Eye (tissue), 1 donor: ENCODE measurements around the gene EDNRA.
A peak's percentile ranks its signal among the peaks of the same experiment; 100 is the strongest.
"Not testable (repeated sequence)": the region's sequence is repeated elsewhere in the genome, so short reads cannot be mapped to it uniquely, and the experiment has no call there.

ENCODE experiments used
- DNase-seq: peaks from one replicate; pipeline ENCODE4 v3.0.0-alpha.2; 2015

Gene EDNRA

GRCh38 chr4:147480891-147481576 lies at the start of gene EDNRA:
TSS of gene EDNRA (plus strand) at chr4:147481097. CDS start at chr4:147485682, 4,585 bp downstream.
- DNase-seq, result peak; percentile 79

GRCh38 chr4:147434370-147434769 lies 46.5 kb upstream of the EDNRA start:
- DNase-seq, result not testable (repeated sequence)

GRCh38 chr4:147440442-147440841 lies 40.5 kb upstream of the EDNRA start:
- DNase-seq, result peak; percentile 26

- no peak for DNase-seq
These were observed 33.1 kb upstream of the EDNRA start for GRCh38 chr4:147447786-147448185.

GRCh38 chr4:147453561-147454141 lies 27.2 kb upstream of the EDNRA start:
- peak; percentile 27 for DNase-seq

- no peak for DNase-seq
These were observed 24.2 kb upstream of the EDNRA start for GRCh38 chr4:147456706-147457105.

- DNase-seq, result no peak
These were observed 19.7 kb upstream of the EDNRA start for GRCh38 chr4:147461161-147461560.

GRCh38 chr4:147463065-147463464 lies 17.8 kb upstream of the EDNRA start:
- no peak for DNase-seq

GRCh38 chr4:147465461-147465860 lies 15.4 kb upstream of the EDNRA start:
- DNase-seq, result no peak

- DNase-seq, result no peak
These were observed 3.5 kb upstream of the EDNRA start for GRCh38 chr4:147477439-147477838.

GRCh38 chr4:147479376-147479775 lies 1.5 kb upstream of the EDNRA start:
- peak; percentile 29 for DNase-seq

- DNase-seq, result peak; percentile 59
These were observed 1.1 kb upstream of the EDNRA start for GRCh38 chr4:147479786-147480185.

- DNase-seq, result no peak
These were observed 401 bp upstream of the EDNRA start for GRCh38 chr4:147480502-147480890.

- peak; percentile 65 for DNase-seq
These were observed 746 bp downstream of the EDNRA start for GRCh38 chr4:147481577-147482109.

GRCh38 chr4:147482281-147482680 lies 1.4 kb downstream of the EDNRA start:
- peak; percentile 22 for DNase-seq

- DNase-seq, result no peak
These were observed 4.3 kb downstream of the EDNRA start for GRCh38 chr4:147485167-147485566.

- DNase-seq, result no peak
These were observed 6.7 kb downstream of the EDNRA start for GRCh38 chr4:147487616-147488015.

GRCh38 chr4:147488556-147488955 lies 7.7 kb downstream of the EDNRA start:
- DNase-seq, result no peak

GRCh38 chr4:147491086-147491485 lies 10.2 kb downstream of the EDNRA start:
- DNase-seq, result no peak

GRCh38 chr4:147492306-147492705 lies 11.4 kb downstream of the EDNRA start:
- no peak for DNase-seq

GRCh38 chr4:147492761-147493160 lies 11.9 kb downstream of the EDNRA start:
- peak; percentile 50 for DNase-seq

- no peak for DNase-seq
These were observed 12.4 kb downstream of the EDNRA start for GRCh38 chr4:147493307-147493706.

GRCh38 chr4:147494301-147494700 lies 13.4 kb downstream of the EDNRA start:
- DNase-seq, result no peak

- no peak for DNase-seq
These were observed 15.6 kb downstream of the EDNRA start for GRCh38 chr4:147496500-147496899.
